K562 (cell line): ENCODE data around the gene RPS19. TPM values are rescaled to one million over a fixed set of nuclear protein-coding genes. Genes with fewer than 3 reads are reported as not detected.

Experiments used
- ATF7 ChIP-seq: fragments of 450-650 bp; IDR thresholded peaks from 2 replicates; pipeline ENCODE4 v1.7.1; 2014; ENCODE audit warnings: mild to moderate bottlenecking, moderate library complexity
- CBX3 ChIP-seq, 2 experiments: IDR thresholded peaks; 1 replicate in 1 of 2; 2 replicates in 1 of 2; pipeline ENCODE4 v1.6.1; 2012; ENCODE audit warnings: inconsistent platforms in 2 of 2, low read length in 2 of 2, borderline replicate concordance in 1 of 2, control low read depth in 1 of 2
- CC2D1A ChIP-seq: fragments of 450-650 bp; IDR thresholded peaks from 2 replicates; pipeline ENCODE4 v1.6.1; 2017; ENCODE audit warnings: mild to moderate bottlenecking
- CGGBP1 ChIP-seq: fragments of 250-450 bp; sonication (Bioruptor Pico); IDR thresholded peaks from 2 replicates; pipeline ENCODE4 v1.9.0; 2021; ENCODE audit warnings: mild to moderate bottlenecking
- EZH2 ChIP-seq: IDR thresholded peaks from 2 replicates; pipeline ENCODE4 v1.6.1; 2012; ENCODE audit warnings: low read depth, mild to moderate bottlenecking, inconsistent platforms, low read length, borderline replicate concordance
- GABPB2 ChIP-seq: fragments of 250-450 bp; sonication (Bioruptor Pico); conservative IDR thresholded peaks from 2 replicates; pipeline ENCODE4 v1.5.1; 2021; ENCODE audit warnings: mild to moderate bottlenecking
- GTF2A2 ChIP-seq: IDR thresholded peaks from 2 replicates; pipeline ENCODE4 v1.6.1; 2016; ENCODE audit warnings: mild to moderate bottlenecking, missing genetic modification characterization, missing compliant biosample characterization
- HINFP ChIP-seq: fragments of 450-650 bp; conservative IDR thresholded peaks from 2 replicates; pipeline ENCODE4 v1.6.1; 2016; ENCODE audit warnings: missing genetic modification characterization, low read depth, mild to moderate bottlenecking, control low read depth, missing compliant biosample characterization
- NCOA1 ChIP-seq: fragments of 450-650 bp; IDR thresholded peaks from 2 replicates; pipeline ENCODE4 v1.6.1; 2016; ENCODE audit warnings: low read depth
- NCOA6 ChIP-seq: fragments of 450-650 bp; IDR thresholded peaks from 2 replicates; pipeline ENCODE4 v1.6.1; 2017; ENCODE audit warnings: mild to moderate bottlenecking
- OTX1 ChIP-seq: fragments of 450-650 bp; formaldehyde crosslinking; IDR thresholded peaks from 2 replicates; pipeline ENCODE4 v1.4.0; 2022; ENCODE audit warnings: mild to moderate bottlenecking
- PCBP2 ChIP-seq: fragments of 200-400 bp; formaldehyde crosslinking; IDR thresholded peaks from 2 replicates; pipeline ENCODE4 v1.6.1; 2018; ENCODE audit warnings: low read length, low read depth, mild to moderate bottlenecking, moderate library complexity; ENCODE audit not compliant: poor library complexity, severe bottlenecking
- POLR2AphosphoS2 ChIP-seq: IDR thresholded peaks from 2 replicates; pipeline ENCODE4 v1.6.1; 2012; ENCODE audit warnings: low read length, improper control_type of control experiment
- RBFOX2 ChIP-seq: fragments of 200-400 bp; formaldehyde crosslinking; IDR thresholded peaks from 2 replicates; pipeline ENCODE4 v1.6.1; 2017; ENCODE audit warnings: low read depth, mild to moderate bottlenecking, low read length, moderate library complexity
- RNF219 ChIP-seq: fragments of 250-450 bp; sonication (Bioruptor Pico); IDR thresholded peaks from 2 replicates; pipeline ENCODE4 v1.5.0; 2022; ENCODE audit warnings: mild to moderate bottlenecking
- SRSF9 ChIP-seq: fragments of 200-400 bp; formaldehyde crosslinking; IDR thresholded peaks from 2 replicates; pipeline ENCODE4 v1.6.1; 2017; ENCODE audit warnings: low read depth, low read length, borderline replicate concordance
- TGIF2 ChIP-seq: sonication (generic); formaldehyde crosslinking; IDR thresholded peaks from 2 replicates; pipeline ENCODE4 v1.8.1; 2022; ENCODE audit warnings: mild to moderate bottlenecking, missing genetic modification reagents, moderate library complexity
- THRB ChIP-seq: fragments of 450-650 bp; formaldehyde crosslinking; conservative IDR thresholded peaks from 2 replicates; pipeline ENCODE4 v1.4.0; 2022; ENCODE audit warnings: mild to moderate bottlenecking, missing genetic modification characterization
- ZBTB5 ChIP-seq: fragments of 450-650 bp; IDR thresholded peaks from 2 replicates; pipeline ENCODE4 v1.6.1; 2017; ENCODE audit warnings: antibody characterized with exemption
- ZEB2 ChIP-seq: fragments of 450-650 bp; IDR thresholded peaks from 2 replicates; pipeline ENCODE4 v1.6.1; 2016
- ZNF3 ChIP-seq: fragments of 250-450 bp; sonication (Bioruptor Pico); IDR thresholded peaks from 2 replicates; pipeline ENCODE4 v1.5.0; 2021; ENCODE audit warnings: mild to moderate bottlenecking, moderate library complexity
- ZNF347 ChIP-seq: fragments of 450-650 bp; formaldehyde crosslinking; IDR thresholded peaks from 2 replicates; pipeline ENCODE4 v1.4.0; 2020; ENCODE audit warnings: low read depth, mild to moderate bottlenecking, moderate library complexity
- ZNF583 ChIP-seq: fragments of 250-450 bp; sonication (Bioruptor Pico); IDR thresholded peaks from 2 replicates; pipeline ENCODE4 v1.4.0; 2020
- ZNF589 ChIP-seq: fragments of 200-800 bp; sonication (Bioruptor generic); IDR thresholded peaks from 2 replicates; pipeline ENCODE4 v1.6.1; 2016; ENCODE audit warnings: low read depth, missing genetic modification characterization, missing compliant biosample characterization
- polyA plus RNA-seq, 8 experiments: library from polyadenylated mRNA; depleted of rRNA in 4 of 8; stranded (reverse) in 5 of 8; unstranded in 3 of 8; fragments of >200 nt; fragmentation: Nextera tagmentation in 2 of 8; fragmentation: Illumina TruSeq in 1 of 8; extraction: Ambion mirVana in 2 of 8; extraction: Trizol in 1 of 8; gene quantifications; 2 replicates each; pipeline versions ENCODE4 v1.2.1 to v1.2.3, GENCODE V29; 2011 to 2014; ENCODE audit warnings: inconsistent platforms in 1 of 8, missing spikeins in 1 of 8
- total RNA-seq, 7 experiments: library from RNA; depleted of rRNA in 6 of 7; stranded (reverse); fragments of >200 nt in 6 of 7; fragmentation: Illumina TruSeq in 2 of 7; extraction: Trizol in 2 of 7; gene quantifications; 2 replicates each; pipeline versions ENCODE4 v1.2.1 to v1.2.3, GENCODE V29; 2011 to 2021; ENCODE audit warnings: low replicate concordance in 1 of 7

The RPS19 gene
- total and polyA plus RNA-seq, 9 of the 15 experiments (the other 6 are each of a cell fraction or from before 2014, with no cell fraction given): 1,964 to 3,408 (median 2,747) TPM

- TF ChIP-seq PCBP2: no peak
- TF ChIP-seq CGGBP1 (CRISPR knock-in tag): no peak
- no peak for TF ChIP-seq NCOA1
- no peak for TF ChIP-seq ATF7
- TF ChIP-seq EZH2: no peak
- no peak for TF ChIP-seq TGIF2 (CRISPR knock-in tag)
- no peak for TF ChIP-seq ZNF589 (CRISPR knock-in tag)
- no peak for TF ChIP-seq RBFOX2
- no peak for TF ChIP-seq SRSF9
- no peak for TF ChIP-seq ZBTB5
- no peak for TF ChIP-seq THRB (CRISPR knock-in tag)
- 0 out of 3 replicates have a peak, but pooled peaks of 1 of the 2 experiments have one; percentile 25 for TF ChIP-seq CBX3 (IDR thresholded peaks at IDR 0.05; ENCODE audit: borderline replicate concordance in 1 of 2, low read length in 2 of 2)
- TF ChIP-seq POLR2AphosphoS2: no peak
- no peak for TF ChIP-seq OTX1
- no peak for TF ChIP-seq CC2D1A
- TF ChIP-seq ZNF347: no peak
- no peak for TF ChIP-seq HINFP (tag)
- TF ChIP-seq GABPB2 (CRISPR knock-in tag): no peak
- TF ChIP-seq GTF2A2 (tag): no peak
- TF ChIP-seq NCOA6: no peak
- TF ChIP-seq ZEB2: 0 out of 2 replicates have a peak, but pooled peaks have one; percentile 28
- no peak for TF ChIP-seq RNF219 (CRISPR knock-in tag)
- TF ChIP-seq ZNF3 (CRISPR knock-in tag): no peak
- no peak for TF ChIP-seq ZNF583 (CRISPR knock-in tag)
Observed at GRCh38 chr19:41843371-41843770, 16.7 kb upstream of the RPS19 start (continued).
